IMR-90 (cell line): Measurements from ENCODE around the gene ADAM12. TPM values are rescaled to one million over a fixed set of nuclear protein-coding genes. Genes with fewer than 3 reads are reported as not detected.

Source experiments
- ATAC-seq: fragments of 200-7000 bp; cut with Tn5 transposase; 2 replicates; pipeline ENCODE4 v1.9.1; 2020; ENCODE audit warnings: low read depth, mild to moderate bottlenecking, moderate library complexity
- BruUV-seq: library from RNA; stranded (reverse); fragments of 400-500 nt; replicated peaks from 2 replicates; lab custom pipeline; 2021; lab: Mats Ljungman, UMichigan
- CTCF ChIA-PET: fragments of 300-600 bp; formaldehyde crosslinking; extraction: SDS; loops from one replicate; lab custom pipeline; 2021; ENCODE audit warnings: antibody characterized with exemption; lab: Yijun Ruan, JAX
- POLR2A ChIA-PET: fragments of 300-600 bp; sonication (Branson Sonifier 250); formaldehyde crosslinking; loops from one replicate; lab custom pipeline; 2022; ENCODE audit warnings: antibody characterized with exemption; ENCODE audit not compliant: unreplicated experiment; lab: Charles Lee
- DNase-seq: peaks from one replicate; pipeline ENCODE4 v3.0.0; 2013
- H2AFZ ChIP-seq: replicated peaks from 2 replicates; pipeline ENCODE3; 2013; ENCODE audit warnings: low read length, mild to moderate bottlenecking; ENCODE audit not compliant: poor library complexity
- H2AK5ac ChIP-seq: 2 replicates; pipeline ENCODE4 v1.6.1; 2013; ENCODE audit warnings: low read depth, low read length, inconsistent platforms
- H2AK9ac ChIP-seq: replicated peaks from 2 replicates; pipeline ENCODE3; 2013; ENCODE audit warnings: mild to moderate bottlenecking, low read depth, low read length, moderate library complexity; ENCODE audit not compliant: poor library complexity
- H2BK120ac ChIP-seq: 2 replicates; pipeline ENCODE4 v1.6.1; 2013; ENCODE audit warnings: low read depth, low read length, inconsistent platforms
- H2BK15ac ChIP-seq: 3 replicates; pipeline ENCODE4 v1.6.1; 2013; ENCODE audit warnings: low read depth, low read length, inconsistent platforms
- H2BK20ac ChIP-seq: 2 replicates; pipeline ENCODE4 v1.6.1; 2013; ENCODE audit warnings: low read depth, mild to moderate bottlenecking, inconsistent platforms, low read length, moderate library complexity
- H2BK5ac ChIP-seq: 2 replicates; pipeline ENCODE4 v1.6.1; 2013; ENCODE audit warnings: mild to moderate bottlenecking, low read depth, low read length, inconsistent platforms; ENCODE audit not compliant: poor library complexity, severe bottlenecking
- H3K14ac ChIP-seq: replicated peaks from 2 replicates; pipeline ENCODE4 v1.6.1; 2013; ENCODE audit warnings: low read depth, low read length, inconsistent platforms
- H3K18ac ChIP-seq: 2 replicates; pipeline ENCODE4 v1.6.1; 2013; ENCODE audit warnings: low read depth, low read length, control low read depth
- H3K23ac ChIP-seq: 2 replicates; pipeline ENCODE4 v1.6.1; 2013; ENCODE audit warnings: low read depth, low read length, inconsistent platforms
- H3K27ac ChIP-seq: 2 replicates; pipeline ENCODE4 v1.5.1; 2013; ENCODE audit warnings: mild to moderate bottlenecking, control low read depth, low read length; ENCODE audit not compliant: insufficient read depth
- H3K27me3 ChIP-seq: 2 replicates; pipeline ENCODE4 v1.6.1; 2013; ENCODE audit warnings: low read length; ENCODE audit not compliant: control insufficient read depth, insufficient read depth
- H3K36me3 ChIP-seq: 2 replicates; pipeline ENCODE4 v1.6.1; 2013; ENCODE audit warnings: low read length, mixed read lengths; ENCODE audit not compliant: control insufficient read depth, insufficient read depth
- H3K4ac ChIP-seq: 2 replicates; pipeline ENCODE4 v1.6.1; 2013; ENCODE audit warnings: low read depth, low read length, inconsistent platforms
- H3K4me1 ChIP-seq: 2 replicates; pipeline ENCODE4 v1.6.1; 2013; ENCODE audit warnings: low read length, mixed read lengths; ENCODE audit not compliant: control insufficient read depth, insufficient read depth
- H3K4me2 ChIP-seq: 2 replicates; pipeline ENCODE4 v1.6.1; 2013; ENCODE audit warnings: low read depth, mild to moderate bottlenecking, control low read depth, low read length, moderate library complexity
- H3K4me3 ChIP-seq: 2 replicates; pipeline ENCODE4 v1.5.1; 2013; ENCODE audit warnings: low read depth, mild to moderate bottlenecking, control low read depth, low read length, moderate library complexity; ENCODE audit not compliant: insufficient read depth
- H3K56ac ChIP-seq: 2 replicates; pipeline ENCODE4 v1.6.1; 2013; ENCODE audit warnings: low read length, inconsistent platforms; ENCODE audit not compliant: insufficient read depth; ENCODE audit errors: extremely low read depth
- H3K79me1 ChIP-seq, 2 experiments: 2 replicates each; pipeline ENCODE4 v1.6.1; 2013; ENCODE audit warnings: low read length in 2 of 2, inconsistent platforms in 1 of 2, low read depth in 1 of 2
- H3K9ac ChIP-seq: 2 replicates; pipeline ENCODE4 v1.6.1; 2013; ENCODE audit warnings: low read depth, low read length, control low read depth
- H3K9me1 ChIP-seq: 2 replicates; pipeline ENCODE4 v1.6.1; 2013; ENCODE audit warnings: low read length, inconsistent platforms; ENCODE audit not compliant: insufficient read depth
- H3K9me3 ChIP-seq: 2 replicates; pipeline ENCODE4 v1.6.1; 2013; ENCODE audit warnings: low read length; ENCODE audit not compliant: control insufficient read depth, insufficient read depth
- H4K20me1 ChIP-seq: 2 replicates; pipeline ENCODE4 v1.6.1; 2013; ENCODE audit warnings: low read length, inconsistent platforms; ENCODE audit not compliant: insufficient read depth
- H4K5ac ChIP-seq: 2 replicates; pipeline ENCODE4 v1.6.1; 2013; ENCODE audit warnings: mild to moderate bottlenecking, low read depth, low read length, control low read depth
- H4K8ac ChIP-seq, 2 experiments: 2 replicates each; pipeline ENCODE4 v1.6.1; 2013; ENCODE audit warnings: low read depth in 2 of 2, low read length in 2 of 2, control low read depth in 1 of 2, inconsistent platforms in 1 of 2
- H4K91ac ChIP-seq: 2 replicates; pipeline ENCODE4 v1.6.1; 2013; ENCODE audit warnings: low read depth, low read length, inconsistent platforms; ENCODE audit not compliant: insufficient read depth
- BHLHE40 ChIP-seq: fragments of 150-350 bp; IDR thresholded peaks from 2 replicates; pipeline ENCODE4 v1.6.1; 2016; ENCODE audit warnings: mild to moderate bottlenecking, low read depth, low read length
- CTCF ChIP-seq: conservative IDR thresholded peaks from 2 replicates; pipeline ENCODE4 v1.5.1; 2012; ENCODE audit warnings: mild to moderate bottlenecking, low read depth, low read length, improper control_type of control experiment
- ELK1 ChIP-seq: fragments of 150-350 bp; IDR thresholded peaks from 2 replicates; pipeline ENCODE4 v1.6.1; 2016; ENCODE audit warnings: low read depth, mild to moderate bottlenecking, low read length, moderate library complexity, borderline replicate concordance
- MAFK ChIP-seq: IDR thresholded peaks from 2 replicates; pipeline ENCODE4 v1.6.1; 2012; ENCODE audit warnings: low read depth, low read length, improper control_type of control experiment
- MAZ ChIP-seq: IDR thresholded peaks from 2 replicates; pipeline ENCODE4 v1.6.1; 2012; ENCODE audit warnings: low read depth, mild to moderate bottlenecking, low read length, improper control_type of control experiment, moderate library complexity, borderline replicate concordance
- MXI1 ChIP-seq: IDR thresholded peaks from 2 replicates; pipeline ENCODE4 v1.6.1; 2012; ENCODE audit warnings: low read depth, mild to moderate bottlenecking, low read length, moderate library complexity, borderline replicate concordance
- NFE2L2 ChIP-seq: fragments of 150-350 bp; IDR thresholded peaks from 2 replicates; pipeline ENCODE4 v1.6.1; 2016; ENCODE audit warnings: low read depth, mild to moderate bottlenecking, low read length
- POLR2A ChIP-seq: IDR thresholded peaks from 2 replicates; pipeline ENCODE4 v1.6.1; 2012; ENCODE audit warnings: mild to moderate bottlenecking, low read depth, low read length
- RFX5 ChIP-seq: IDR thresholded peaks from 2 replicates; pipeline ENCODE4 v1.8.0; 2012; ENCODE audit warnings: low read depth, mild to moderate bottlenecking, low read length, moderate library complexity
- SMC3 ChIP-seq: fragments of 150-350 bp; IDR thresholded peaks from 2 replicates; pipeline ENCODE4 v1.6.1; 2016; ENCODE audit warnings: low read depth, mild to moderate bottlenecking, antibody characterized with exemption, low read length, moderate library complexity
- USF2 ChIP-seq: fragments of 150-350 bp; IDR thresholded peaks from 2 replicates; pipeline ENCODE4 v1.6.1; 2017; ENCODE audit warnings: mild to moderate bottlenecking, antibody characterized with exemption, low read length, low read depth
- WGBS, 2 experiments: methylation state at CpG; one replicate each; pipeline versions ENCODE4 v1.1.5 to v1.1.7; 2013; ENCODE audit warnings: missing lambda C conversion rate in 2 of 2; ENCODE audit not compliant: insufficient read length in 1 of 2; ENCODE audit errors: extremely low coverage in 2 of 2; 5-methylcytosine and 5-hydroxymethylcytosine counted together
- dilution Hi-C: fragments of 300-500 bp; cut with HindIII; formaldehyde crosslinking; loops from one replicate; pipeline ENCODE4 v1.14.3; 2018; ENCODE audit warnings: low sequenced_read_pairs; ENCODE audit not compliant: unreplicated experiment
- in situ Hi-C: fragments of 300-500 bp; cut with MboI; formaldehyde crosslinking; loops from 3 replicates; pipeline ENCODE4 v1.14.3; 2019; ENCODE audit warnings: low sequenced_read_pairs, inconsistent platforms, mixed read lengths
- intact Hi-C: fragments of 100-400 bp; cut with micrococcal nuclease; formaldehyde crosslinking; loops from 2 replicates; pipeline ENCODE4 v1.10.0; 2022
- polyA plus RNA-seq, 3 experiments: library from polyadenylated mRNA; depleted of rRNA; stranded (reverse); fragments of >200 nt; gene quantifications; 2 replicates each; pipeline ENCODE4 v1.2.3, GENCODE V29; 2012; ENCODE audit warnings: low replicate concordance in 1 of 3
- total RNA-seq: library from RNA; depleted of rRNA; stranded (reverse); fragments of >200 nt; gene quantifications from 2 replicates; pipeline ENCODE4 v1.2.3, GENCODE V29; 2012

Gene ADAM12
- total and polyA plus RNA-seq, 2 of the 4 experiments (the other 2 are of a cell fraction) = 9.6 to 10.2 TPM

GRCh38 chr10:126224967-126225671, 163.2 kb downstream of the ADAM12 start:
- ChIA-PET CTCF (no interaction called here), POLR2A (interaction anchor here (0.6 kb wide), 2 partner anchors 85 to 114 kb away, joined by 3 to 10 read pairs; no protein-coding TSS in a partner anchor)
- Histone ChIP-seq H2AFZ (no peak overlapping the region), H2AK9ac (no peak overlapping the region), H3K9ac (no peak overlapping the region), H3K9me1 (peaks cover 6% of the 10 kb centered on the region), H3K36me3 (no peaks in the 10 kb centered on the region), H4K91ac (no peak overlapping the region), H3K9me3 (no peaks in the 10 kb centered on the region), H2AK5ac (peak overlapping the region; percentile 10; the same call in 1 of the 2 replicates), H3K56ac (no peak overlapping the region), H4K5ac (no peak overlapping the region), H2BK120ac (peak overlapping the region; percentile 13; the same call in 1 of the 2 replicates), H3K4ac (peak overlapping the region; percentile 13; the same call in 1 of the 2 replicates), H2BK20ac (no peak overlapping the region), H3K27me3 (no peaks in the 10 kb centered on the region), H4K8ac (no peak overlapping the region), H3K27ac (no peak overlapping the region), H3K18ac (no peak overlapping the region), H3K79me1 (peaks cover 0 to 5% of the 10 kb centered on the region in 2 experiments; a peak in 1 of 4 replicates), H3K4me2 (no peak overlapping the region), H3K4me3 (no peak overlapping the region), H3K14ac (no peak overlapping the region), H2BK15ac (no peak overlapping the region), H4K20me1 (no peaks in the 10 kb centered on the region), H2BK5ac (no peak overlapping the region), H3K4me1 (peaks cover 8% of the 10 kb centered on the region; the same call in 1 of the 2 replicates), H3K23ac (no peak overlapping the region)
- in situ Hi-C loops = no loop called here
- ATAC-seq (no peak), DNase-seq (no peak)
- intact Hi-C loops = no loop called here
- TF ChIP-seq MXI1 (no peak), MAFK (no peak), NFE2L2 (no peak), CTCF (no peak), RFX5 (no peak), BHLHE40 (no peak), MAZ (no peak), POLR2A (no peak), ELK1 (no peak), USF2 (no peak), SMC3 (no peak)
- WGBS, 2 experiments = 98% methylated on average over 10 of the region's 20 CpGs; no CpG with 5 or more reads in 1 of the 2 experiments
- dilution Hi-C loops = no loop called here
- BruUV-seq = no TSS peak
